ENCODE measurements around the gene BET1L.
"Not testable (repeated sequence)": the region's sequence is repeated elsewhere in the genome, so short reads cannot be mapped to it uniquely, and the experiment has no call there.

Gene BET1L

GRCh38 chr11:199004-199581, 8.1 kb downstream of the BET1L start:
- DNase-seq (ENCODE audit: low read depth), result no peak
- TF ChIP-seq MYC (IDR thresholded peaks at IDR 0.05; ENCODE audit: low read depth, low read length) (no peak), POLR2A (IDR thresholded peaks at IDR 0.05; ENCODE audit: extremely low read depth, insufficient read length) (no peak)
- TF ChIP-seq, protein P1, sequence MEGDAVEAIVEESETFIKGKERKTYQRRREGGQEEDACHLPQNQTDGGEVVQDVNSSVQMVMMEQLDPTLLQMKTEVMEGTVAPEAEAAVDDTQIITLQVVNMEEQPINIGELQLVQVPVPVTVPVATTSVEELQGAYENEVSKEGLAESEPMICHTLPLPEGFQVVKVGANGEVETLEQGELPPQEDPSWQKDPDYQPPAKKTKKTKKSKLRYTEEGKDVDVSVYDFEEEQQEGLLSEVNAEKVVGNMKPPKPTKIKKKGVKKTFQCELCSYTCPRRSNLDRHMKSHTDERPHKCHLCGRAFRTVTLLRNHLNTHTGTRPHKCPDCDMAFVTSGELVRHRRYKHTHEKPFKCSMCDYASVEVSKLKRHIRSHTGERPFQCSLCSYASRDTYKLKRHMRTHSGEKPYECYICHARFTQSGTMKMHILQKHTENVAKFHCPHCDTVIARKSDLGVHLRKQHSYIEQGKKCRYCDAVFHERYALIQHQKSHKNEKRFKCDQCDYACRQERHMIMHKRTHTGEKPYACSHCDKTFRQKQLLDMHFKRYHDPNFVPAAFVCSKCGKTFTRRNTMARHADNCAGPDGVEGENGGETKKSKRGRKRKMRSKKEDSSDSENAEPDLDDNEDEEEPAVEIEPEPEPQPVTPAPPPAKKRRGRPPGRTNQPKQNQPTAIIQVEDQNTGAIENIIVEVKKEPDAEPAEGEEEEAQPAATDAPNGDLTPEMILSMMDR (IDR thresholded peaks at IDR 0.05; ENCODE audit: low read depth, low read length), result no peak
- TF ChIP-seq, protein P2, sequence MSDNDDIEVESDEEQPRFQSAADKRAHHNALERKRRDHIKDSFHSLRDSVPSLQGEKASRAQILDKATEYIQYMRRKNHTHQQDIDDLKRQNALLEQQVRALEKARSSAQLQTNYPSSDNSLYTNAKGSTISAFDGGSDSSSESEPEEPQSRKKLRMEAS (IDR thresholded peaks at IDR 0.05; ENCODE audit: low read depth, low read length), result no peak
- H3K4me3 ChIP-seq (ENCODE audit: low read depth, low read length), result no peak overlapping the region

- H3K4me3 ChIP-seq (ENCODE audit: low read depth, low read length), result no peak overlapping the region
- TF ChIP-seq POLR2A (IDR thresholded peaks at IDR 0.05; ENCODE audit: extremely low read depth, insufficient read length) (no peak), MYC (IDR thresholded peaks at IDR 0.05; ENCODE audit: low read depth, low read length) (no peak)
- TF ChIP-seq, protein P1 (IDR thresholded peaks at IDR 0.05; ENCODE audit: low read depth, low read length), result no peak
- TF ChIP-seq, protein P2 (IDR thresholded peaks at IDR 0.05; ENCODE audit: low read depth, low read length), result no peak
- DNase-seq (ENCODE audit: low read depth), result no peak
Measured at GRCh38 chr11:198236-198806, 8.9 kb downstream of the BET1L start.

GRCh38 chr11:197741-198235, 9.4 kb downstream of the BET1L start:
- no peak for DNase-seq (ENCODE audit: low read depth)
- H3K4me3 ChIP-seq (ENCODE audit: low read depth, low read length), result no peak overlapping the region
- no peak for TF ChIP-seq MYC (IDR thresholded peaks at IDR 0.05; ENCODE audit: low read depth, low read length)
- TF ChIP-seq, protein P2 (IDR thresholded peaks at IDR 0.05; ENCODE audit: low read depth, low read length), result no peak
- TF ChIP-seq, protein P1 (IDR thresholded peaks at IDR 0.05; ENCODE audit: low read depth, low read length), result no peak
- TF ChIP-seq POLR2A (IDR thresholded peaks at IDR 0.05; ENCODE audit: extremely low read depth, insufficient read length), result no peak

- peak; percentile 35 for DNase-seq (ENCODE audit: low read depth)
- TF ChIP-seq, protein P2 (IDR thresholded peaks at IDR 0.05; ENCODE audit: low read depth, low read length), result no peak
- TF ChIP-seq, protein P1 (IDR thresholded peaks at IDR 0.05; ENCODE audit: low read depth, low read length), result no peak
- TF ChIP-seq POLR2A (IDR thresholded peaks at IDR 0.05; ENCODE audit: extremely low read depth, insufficient read length) (no peak), MYC (IDR thresholded peaks at IDR 0.05; ENCODE audit: low read depth, low read length) (no peak)
- no peak overlapping the region for H3K4me3 ChIP-seq (ENCODE audit: low read depth, low read length)
Measured at GRCh38 chr11:196786-197731, 10.1 kb downstream of the BET1L start.

- DNase-seq (ENCODE audit: low read depth), result not testable (repeated sequence)
Measured at GRCh38 chr11:193481-193880, 13.7 kb downstream of the BET1L start.

GRCh38 chr11:192674-193128, 14.5 kb downstream of the BET1L start, which contains the start of gene SCGB1C1:
TSS of gene SCGB1C1 (plus strand) at chr11:193078. CDS start at chr11:193100, 22 bp downstream.
- not testable (repeated sequence) for DNase-seq (ENCODE audit: low read depth); H3K4me3 ChIP-seq (ENCODE audit: low read depth, low read length)

More at GRCh38 chr11:193481-193880, 13.7 kb downstream of the BET1L start:
- not testable (repeated sequence) for H3K4me3 ChIP-seq (ENCODE audit: low read depth, low read length)

- DNase-seq (ENCODE audit: low read depth); H3K4me3 ChIP-seq (ENCODE audit: low read depth, low read length): not testable (repeated sequence)
Measured at GRCh38 chr11:191490-192478, 15.4 kb downstream of the BET1L start.

- not testable (repeated sequence) for DNase-seq (ENCODE audit: low read depth); H3K4me3 ChIP-seq (ENCODE audit: low read depth, low read length)
Measured at GRCh38 chr11:190546-190945, 16.7 kb downstream of the BET1L start.

All from NB4 (cell line).